Brain pericyte (primary cell): ENCODE data around the gene HS2ST1.
"Not testable (repeated sequence)": the region's sequence is repeated elsewhere in the genome, so short reads cannot be mapped to it uniquely, and the experiment has no call there.

Experiments used
- DNase-seq: peaks from one replicate; pipeline ENCODE4 v3.0.0-alpha.2; 2012; ENCODE audit warnings: low read depth, low spot score

Gene HS2ST1

GRCh38 chr1:86925742-86926141 lies 11.3 kb downstream of the HS2ST1 start:
- no peak for DNase-seq

GRCh38 chr1:86926883-86927282 lies 12.4 kb downstream of the HS2ST1 start:
- no peak for DNase-seq

GRCh38 chr1:86928819-86929218 lies 14.4 kb downstream of the HS2ST1 start:
- DNase-seq = no peak

- DNase-seq = no peak
Measured at GRCh38 chr1:86933051-86933450, 18.6 kb downstream of the HS2ST1 start.

GRCh38 chr1:86933562-86934377 lies 19.3 kb downstream of the HS2ST1 start:
- DNase-seq = no peak

- DNase-seq = no peak
Measured at GRCh38 chr1:86938450-86938849, 24.0 kb downstream of the HS2ST1 start.

- no peak for DNase-seq
Measured at GRCh38 chr1:86938855-86939254, 24.4 kb downstream of the HS2ST1 start.

GRCh38 chr1:86939406-86939805 lies 25.0 kb downstream of the HS2ST1 start:
- DNase-seq = no peak

GRCh38 chr1:86940599-86940998 lies 26.2 kb downstream of the HS2ST1 start:
- DNase-seq = no peak

- no peak for DNase-seq
Measured at GRCh38 chr1:86942042-86942441, 27.6 kb downstream of the HS2ST1 start.

GRCh38 chr1:86942743-86943142 lies 28.3 kb downstream of the HS2ST1 start:
- no peak for DNase-seq

GRCh38 chr1:86948212-86948611 lies 33.8 kb downstream of the HS2ST1 start:
- no peak for DNase-seq

- no peak for DNase-seq
Measured at GRCh38 chr1:86950712-86951419, 36.4 kb downstream of the HS2ST1 start.

GRCh38 chr1:86951430-86951829 lies 37.0 kb downstream of the HS2ST1 start:
- no peak for DNase-seq

- no peak for DNase-seq
Measured at GRCh38 chr1:86953167-86953566, 38.7 kb downstream of the HS2ST1 start.

- no peak for DNase-seq
Measured at GRCh38 chr1:86955678-86956077, 41.2 kb downstream of the HS2ST1 start.

- no peak for DNase-seq
Measured at GRCh38 chr1:86956221-86956620, 41.8 kb downstream of the HS2ST1 start.

- no peak for DNase-seq
Measured at GRCh38 chr1:86957221-86957620, 42.8 kb downstream of the HS2ST1 start.

- no peak for DNase-seq
Measured at GRCh38 chr1:86960548-86960947, 46.1 kb downstream of the HS2ST1 start.

- not testable (repeated sequence) for DNase-seq
Measured at GRCh38 chr1:86963841-86964240, 49.4 kb downstream of the HS2ST1 start.

- DNase-seq = no peak
Measured at GRCh38 chr1:86965012-86965826, 50.8 kb downstream of the HS2ST1 start.

- no peak for DNase-seq
Measured at GRCh38 chr1:86965827-86966182, 51.4 kb downstream of the HS2ST1 start.
